ENCODE results near the gene HELZ. TPM values are rescaled to one million over a fixed set of nuclear protein-coding genes. Genes with fewer than 3 reads are reported as not detected.
A peak's percentile ranks its signal among the peaks of the same experiment; 100 is the strongest.

The HELZ gene
- total RNA-seq, 1 donor from 2014 or later, result 63.5 TPM

DNA sequence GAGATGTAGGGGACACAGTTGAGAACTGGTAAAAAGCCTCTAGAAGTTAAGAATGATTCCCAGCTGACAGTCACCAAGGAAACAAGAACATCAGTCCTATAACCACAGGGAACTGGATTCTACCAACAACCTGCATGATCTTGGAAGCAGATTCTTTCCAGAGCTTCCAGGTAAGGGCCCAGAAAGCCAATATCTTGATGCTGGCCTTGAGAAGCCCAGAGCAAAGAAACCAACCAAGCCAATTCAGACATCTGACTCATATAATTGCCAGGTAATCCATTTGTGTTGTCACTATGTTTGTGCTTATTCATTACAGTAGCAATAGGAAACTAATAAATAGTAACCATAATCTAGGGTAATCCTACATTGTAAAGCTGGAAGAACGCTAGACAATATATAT lies 119.1 kb downstream of the HELZ start:
- Mint-ChIP-seq H3K4me1 (ENCODE audit: unreplicated experiment) (peaks cover 20% of the 10 kb centered on the region), H3K27ac (ENCODE audit: unreplicated experiment) (no peak overlapping the region), H3K9me3 (ENCODE audit: unreplicated experiment) (no peaks in the 10 kb centered on the region), H3K4me3 (ENCODE audit: unreplicated experiment) (no peak overlapping the region), H3K27me3 (ENCODE audit: unreplicated experiment) (no peaks in the 10 kb centered on the region), H3K36me3 (ENCODE audit: unreplicated experiment) (peaks cover 23% of the 10 kb centered on the region)
- TF ChIP-seq CTCF (IDR thresholded peaks at IDR 0.05), result no peak
- DNase-seq (ENCODE audit: extremely low spot score, unreplicated experiment), result no peak

DNA sequence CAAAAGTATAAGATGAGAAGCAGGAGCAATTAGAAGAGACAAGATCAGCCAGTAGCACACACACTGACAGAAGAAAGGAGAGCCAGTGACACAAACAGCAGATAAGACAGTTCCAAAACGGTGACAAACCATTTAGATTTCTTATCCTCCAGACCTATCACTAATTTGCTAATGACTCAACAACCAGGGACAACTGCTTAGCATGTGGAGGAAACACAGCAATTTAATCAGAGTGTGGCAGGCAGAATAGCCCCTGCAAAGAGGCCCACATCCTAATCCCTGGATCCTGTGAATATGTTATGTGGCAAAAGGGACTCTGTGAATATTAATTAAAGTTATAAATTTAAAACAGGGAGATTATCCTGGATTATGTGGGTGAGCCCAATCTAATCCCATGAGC lies 119.6 kb downstream of the HELZ start:
- H3K27ac Mint-ChIP-seq (ENCODE audit: unreplicated experiment), result no peak overlapping the region

GRCh38 chr17:67124450-67125148 lies 120.4 kb downstream of the HELZ start:
- Mint-ChIP-seq H3K36me3 (ENCODE audit: unreplicated experiment) (peaks cover 31% of the 10 kb centered on the region), H3K4me1 (ENCODE audit: unreplicated experiment) (peaks cover 20% of the 10 kb centered on the region), H3K4me3 (ENCODE audit: unreplicated experiment) (no peak overlapping the region), H3K9me3 (ENCODE audit: unreplicated experiment) (no peaks in the 10 kb centered on the region), H3K27me3 (ENCODE audit: unreplicated experiment) (no peaks in the 10 kb centered on the region), H3K27ac (ENCODE audit: unreplicated experiment) (no peak overlapping the region)
- no peak for DNase-seq (ENCODE audit: extremely low spot score, unreplicated experiment)
- TF ChIP-seq CTCF (IDR thresholded peaks at IDR 0.05), result no peak

More for the DNA sequence above, 119.6 kb downstream of the HELZ start:
- Mint-ChIP-seq H3K36me3 (ENCODE audit: unreplicated experiment) (peaks cover 28% of the 10 kb centered on the region), H3K9me3 (ENCODE audit: unreplicated experiment) (no peaks in the 10 kb centered on the region), H3K4me1 (ENCODE audit: unreplicated experiment) (peaks cover 20% of the 10 kb centered on the region), H3K4me3 (ENCODE audit: unreplicated experiment) (no peak overlapping the region), H3K27me3 (ENCODE audit: unreplicated experiment) (no peaks in the 10 kb centered on the region)
- TF ChIP-seq CTCF (IDR thresholded peaks at IDR 0.05), result no peak
- no peak for DNase-seq (ENCODE audit: extremely low spot score, unreplicated experiment)

DNA sequence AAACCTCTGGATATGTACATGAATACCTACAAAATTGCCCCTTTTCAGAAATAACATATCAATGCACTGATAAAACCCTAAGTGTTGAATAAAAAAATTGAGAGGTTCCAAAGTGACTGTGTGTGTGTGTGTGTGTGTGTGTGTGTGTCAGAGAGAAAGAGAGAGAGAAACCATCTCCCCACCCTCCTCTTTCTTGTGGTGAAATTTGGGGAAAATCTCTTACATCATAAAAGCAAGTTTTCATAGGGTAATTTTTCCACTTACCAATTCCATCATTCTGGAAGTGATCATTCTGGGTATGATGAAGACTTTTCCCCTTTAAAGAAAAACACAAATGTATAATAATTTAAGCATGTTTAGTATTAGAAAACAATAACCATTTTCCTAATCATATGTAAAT lies 121.3 kb downstream of the HELZ start:
- Mint-ChIP-seq H3K4me1 (ENCODE audit: unreplicated experiment) (peaks cover 21% of the 10 kb centered on the region), H3K4me3 (ENCODE audit: unreplicated experiment) (no peak overlapping the region), H3K27me3 (ENCODE audit: unreplicated experiment) (no peaks in the 10 kb centered on the region), H3K27ac (ENCODE audit: unreplicated experiment) (no peak overlapping the region), H3K36me3 (ENCODE audit: unreplicated experiment) (peaks cover 36% of the 10 kb centered on the region), H3K9me3 (ENCODE audit: unreplicated experiment) (no peaks in the 10 kb centered on the region)
- TF ChIP-seq CTCF (IDR thresholded peaks at IDR 0.05), result no peak
- DNase-seq (ENCODE audit: extremely low spot score, unreplicated experiment), result no peak

DNA sequence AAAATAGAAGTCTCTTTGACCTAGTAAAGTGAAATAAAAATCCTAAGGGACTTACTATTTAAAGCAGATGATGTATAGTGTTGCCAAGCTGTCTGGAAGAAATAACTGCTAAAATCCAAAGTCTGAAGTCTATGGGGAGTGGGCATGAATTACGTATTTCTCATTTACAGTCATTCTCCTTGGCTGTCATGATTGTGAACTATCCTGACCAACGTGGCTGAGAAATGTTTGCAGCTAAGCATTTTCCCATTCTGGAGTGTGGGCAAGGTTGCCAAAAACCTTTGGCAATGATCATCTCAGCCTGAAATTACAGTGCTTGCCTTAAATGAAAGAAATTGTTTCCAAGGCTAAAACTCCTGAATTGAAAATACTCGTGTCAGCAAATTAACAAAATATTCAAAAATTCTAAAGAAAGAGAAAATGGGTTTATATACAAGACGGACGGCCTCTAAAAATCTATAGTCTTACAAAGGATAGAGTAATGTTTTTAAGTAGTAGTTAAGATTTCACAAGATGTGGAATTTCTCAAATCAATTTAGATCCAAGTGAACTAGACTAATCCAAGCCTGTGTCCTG lies 123.6 kb downstream of the HELZ start:
- Mint-ChIP-seq H3K27ac (ENCODE audit: unreplicated experiment) (peak overlapping the region; percentile 25), H3K27me3 (ENCODE audit: unreplicated experiment) (no peaks in the 10 kb centered on the region), H3K36me3 (ENCODE audit: unreplicated experiment) (peaks cover 46% of the 10 kb centered on the region), H3K4me3 (ENCODE audit: unreplicated experiment) (no peak overlapping the region), H3K4me1 (ENCODE audit: unreplicated experiment) (peaks cover 8% of the 10 kb centered on the region), H3K9me3 (ENCODE audit: unreplicated experiment) (peaks cover 11% of the 10 kb centered on the region)
- no peak for DNase-seq (ENCODE audit: extremely low spot score, unreplicated experiment)
- TF ChIP-seq CTCF (IDR thresholded peaks at IDR 0.05), result no peak

All from osteocyte (in vitro differentiated cells).